NCI-H82 treated with DMSO at 0.1 percent for 48 hours (cell line): ENCODE data around the gene SUSD2.
"Not testable (repeated sequence)": the region's sequence is repeated elsewhere in the genome, so short reads cannot be mapped to it uniquely, and the experiment has no call there.

Source experiments
- DNase-seq: peaks from one replicate; lab custom pipeline; 2025; ENCODE audit not compliant: unreplicated experiment; lab: John Stamatoyannopoulos, UW

The SUSD2 gene

DNA sequence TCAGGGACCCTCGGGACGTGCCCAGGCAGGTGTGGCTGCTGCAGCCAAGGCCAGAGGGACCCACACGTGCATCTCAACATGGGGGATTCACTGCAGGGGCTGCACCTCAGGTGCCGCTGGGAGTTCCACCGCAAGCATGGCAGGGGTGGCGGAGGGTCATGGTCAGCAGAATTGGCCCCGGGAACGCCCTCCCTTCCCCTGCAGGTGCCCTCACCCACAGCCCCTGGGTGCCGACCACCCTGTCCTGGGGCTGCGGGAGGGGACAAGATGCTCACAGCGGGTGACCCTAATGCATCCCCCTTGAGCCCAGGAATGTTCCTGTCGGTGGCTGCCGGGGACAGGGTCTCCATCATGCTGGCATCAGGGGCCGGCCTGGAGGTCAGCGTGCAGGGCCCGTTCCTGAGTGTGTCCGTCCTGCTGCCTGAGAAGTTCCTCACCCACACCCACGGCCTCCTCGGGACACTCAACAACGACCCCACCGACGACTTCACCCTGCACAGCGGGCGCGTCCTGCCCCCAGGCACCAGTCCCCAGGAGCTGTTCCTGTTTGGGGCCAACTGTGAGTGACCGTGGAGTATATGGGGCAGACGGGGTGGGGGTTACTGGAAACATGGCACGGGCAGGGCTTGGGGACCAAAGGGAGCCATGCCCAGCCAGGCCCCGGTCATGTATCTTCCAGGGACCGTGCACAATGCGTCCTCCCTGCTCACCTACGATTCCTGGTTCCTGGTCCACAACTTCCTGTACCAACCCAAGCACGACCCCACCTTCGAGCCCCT is 5.8 kb downstream of the SUSD2 start:
- no peak for DNase-seq

DNA sequence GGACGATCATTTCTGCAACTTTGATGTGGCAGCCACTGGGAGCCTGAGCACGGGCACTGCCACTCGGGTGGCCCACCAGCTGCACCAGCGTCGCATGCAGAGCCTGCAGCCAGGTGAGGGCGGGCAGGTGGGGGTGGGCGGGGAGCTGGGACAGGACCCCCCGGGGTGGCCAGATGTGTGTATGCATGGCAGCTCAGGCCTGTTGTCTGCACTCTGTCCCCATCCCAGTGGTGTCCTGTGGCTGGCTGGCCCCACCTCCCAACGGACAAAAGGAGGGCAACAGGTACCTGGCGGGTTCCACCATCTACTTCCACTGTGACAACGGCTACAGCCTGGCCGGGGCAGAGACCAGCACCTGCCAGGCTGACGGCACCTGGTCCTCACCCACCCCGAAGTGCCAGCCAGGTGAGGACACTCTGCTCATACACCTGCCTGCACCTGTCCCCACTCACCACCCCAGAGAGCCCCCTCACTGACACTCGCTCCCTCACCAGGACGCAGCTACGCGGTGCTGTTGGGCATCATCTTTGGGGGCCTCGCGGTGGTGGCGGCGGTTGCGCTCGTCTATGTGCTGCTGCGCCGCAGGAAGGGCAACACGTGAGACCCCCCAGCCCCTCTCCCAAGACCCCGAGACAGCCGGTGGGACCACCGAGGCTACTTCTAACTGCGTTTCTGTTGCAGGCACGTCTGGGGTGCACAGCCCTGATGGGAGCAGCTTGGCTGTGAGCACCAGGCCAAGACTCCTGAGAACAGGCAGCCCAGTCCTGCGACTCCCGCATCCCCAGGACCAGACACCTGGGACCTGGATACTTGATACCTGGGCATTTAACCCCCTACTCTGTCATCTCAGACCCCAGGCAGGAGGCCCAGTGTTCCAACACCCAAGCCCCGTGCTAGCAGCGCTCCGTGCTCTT is 6.7 kb downstream of the SUSD2 start:
- DNase-seq, result no peak

DNA sequence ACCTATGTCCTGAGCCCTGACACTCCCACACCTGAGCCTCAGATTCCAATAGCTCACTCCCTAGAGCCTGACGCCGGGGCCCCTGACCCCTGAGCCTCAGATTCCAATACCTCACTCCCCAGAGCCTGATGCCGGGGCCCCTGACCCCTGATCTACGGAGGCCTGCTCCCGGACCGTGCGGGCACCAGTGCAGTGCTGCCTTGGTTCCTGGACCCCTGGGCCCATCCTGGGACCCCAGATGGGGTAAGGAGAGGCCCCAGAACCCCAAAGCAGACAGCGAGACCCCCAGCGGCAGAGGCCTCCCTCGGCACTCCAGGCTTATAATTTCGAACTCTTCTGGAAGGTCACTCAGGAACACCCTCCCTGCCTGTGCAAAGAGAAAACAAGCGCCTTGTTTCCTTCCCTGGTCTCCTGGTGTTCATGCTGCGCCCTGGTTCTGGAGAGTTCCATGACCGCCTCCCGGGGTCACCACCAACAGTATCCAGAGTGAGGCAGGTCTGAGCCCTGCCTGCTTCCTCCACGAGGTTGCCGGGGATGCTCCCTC is 7.5 kb downstream of the SUSD2 start:
- DNase-seq, result no peak

DNA sequence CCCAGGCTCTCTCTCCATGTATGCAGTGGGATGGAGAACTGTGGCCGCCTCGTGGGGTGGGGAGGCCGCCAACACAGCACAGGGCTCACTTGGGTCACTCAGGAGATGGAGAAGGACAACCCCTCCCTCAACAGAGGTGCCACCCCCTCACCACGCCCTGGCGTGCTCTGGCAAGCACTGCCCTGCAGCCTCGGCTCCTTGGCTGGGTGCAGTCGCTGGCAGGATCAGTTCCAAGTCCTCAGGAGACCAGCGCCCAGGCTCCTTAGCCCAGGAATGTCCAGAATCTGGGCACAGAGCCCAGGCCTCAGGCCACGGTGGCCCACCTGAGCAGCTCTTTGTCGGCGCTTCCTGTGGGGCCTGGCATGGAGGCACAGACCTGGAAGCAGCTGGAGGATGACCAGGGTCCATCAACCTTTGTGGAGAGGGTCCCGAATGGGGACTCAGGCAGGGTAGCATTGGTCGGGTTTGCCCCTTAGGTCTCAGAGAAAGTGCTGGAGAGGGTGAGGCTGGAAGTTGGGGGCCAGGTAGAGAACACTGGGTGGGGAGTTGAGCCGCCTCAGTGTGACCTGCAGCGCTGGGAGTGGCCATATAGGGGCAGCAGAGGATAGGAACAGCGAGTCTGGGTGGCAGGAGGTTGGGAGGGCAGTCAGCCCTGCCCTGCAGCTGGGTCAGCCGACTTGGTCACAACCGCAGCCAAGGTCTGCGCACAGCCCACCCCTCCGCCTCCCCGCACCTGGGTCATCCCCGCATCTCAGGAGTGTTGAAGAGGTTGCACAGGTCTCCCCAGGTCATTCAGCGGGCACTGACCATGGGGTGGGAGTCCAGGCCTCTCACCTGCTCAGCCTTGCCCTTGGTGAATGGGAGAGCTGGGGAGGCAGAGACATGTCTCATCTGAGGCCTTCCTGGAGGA is 8.2 kb downstream of the SUSD2 start:
- peak; percentile 10 for DNase-seq

DNA sequence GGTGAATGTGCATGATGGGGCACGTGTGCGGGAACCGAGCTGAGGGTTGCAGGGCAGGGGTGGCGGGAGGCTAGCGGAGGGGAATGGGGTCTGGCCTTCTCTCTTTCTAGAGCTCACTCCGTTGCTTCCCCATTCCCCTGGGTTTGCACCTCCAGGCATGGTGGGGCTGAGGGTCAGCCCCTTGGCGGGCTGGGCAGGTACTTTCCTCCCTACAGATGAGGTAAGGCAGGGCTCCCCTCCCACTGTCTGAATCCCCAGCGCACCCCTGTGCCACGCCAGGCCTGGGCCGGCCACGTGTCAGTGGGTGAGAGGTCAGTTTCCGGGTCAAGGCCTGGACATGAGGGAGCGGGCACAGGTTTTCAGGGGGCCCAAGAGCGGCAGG is 8.9 kb downstream of the SUSD2 start:
- DNase-seq, result no peak

DNA sequence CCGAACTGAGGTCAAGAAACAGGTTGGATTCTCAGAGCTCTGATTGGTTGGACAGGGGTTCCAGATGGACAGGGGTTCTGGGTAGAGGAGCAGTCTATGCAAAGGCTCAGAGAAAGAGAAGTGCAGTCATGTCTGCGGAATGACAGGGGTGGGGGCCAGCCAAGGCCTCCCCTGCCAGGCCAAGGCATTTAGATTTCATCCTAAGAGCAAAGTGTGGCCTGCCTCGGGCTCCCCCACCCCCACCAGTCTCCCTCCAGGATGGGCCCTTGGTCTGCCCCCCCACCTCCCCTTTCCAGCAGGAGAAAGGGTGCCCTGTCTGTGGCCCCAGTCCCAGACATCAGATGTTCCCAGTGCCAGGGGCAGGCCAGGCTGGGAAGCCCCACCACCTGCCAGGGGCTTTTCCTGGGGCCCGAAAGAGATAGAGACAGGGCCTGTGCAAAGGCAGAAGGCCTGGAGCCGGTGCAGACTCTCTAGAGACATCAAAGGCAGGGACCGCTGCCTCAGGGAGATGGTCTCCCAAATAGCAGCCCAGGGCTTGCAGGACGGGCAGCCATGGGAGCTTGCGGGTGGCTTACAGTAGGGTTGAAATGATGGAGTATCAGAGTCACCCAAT is 9.4 kb downstream of the SUSD2 start:
- DNase-seq, result no peak

DNA sequence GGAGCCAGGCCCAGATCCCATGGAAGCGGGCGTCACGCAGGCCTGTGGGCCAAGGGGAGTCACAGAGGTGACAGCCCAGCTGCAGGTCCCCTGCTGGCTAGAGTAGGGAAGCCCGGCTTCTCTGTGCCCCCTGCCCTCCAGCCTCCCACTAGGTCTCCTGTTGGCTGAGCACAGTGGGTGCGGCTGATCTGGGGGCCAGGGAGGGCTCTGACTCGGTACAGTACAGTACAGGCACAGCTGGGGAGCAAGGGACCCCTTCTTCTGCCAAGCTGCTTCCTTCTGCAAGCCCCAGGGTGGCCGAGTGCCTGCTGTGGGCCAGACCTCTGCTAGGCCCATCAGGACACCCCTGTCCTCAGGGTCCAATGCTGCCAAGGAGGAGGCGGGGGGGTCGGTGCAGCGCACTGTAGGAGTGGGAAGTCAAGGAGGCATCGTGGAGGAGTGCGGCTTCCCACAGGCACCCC is 10.1 kb downstream of the SUSD2 start:
- DNase-seq, result no peak

DNA sequence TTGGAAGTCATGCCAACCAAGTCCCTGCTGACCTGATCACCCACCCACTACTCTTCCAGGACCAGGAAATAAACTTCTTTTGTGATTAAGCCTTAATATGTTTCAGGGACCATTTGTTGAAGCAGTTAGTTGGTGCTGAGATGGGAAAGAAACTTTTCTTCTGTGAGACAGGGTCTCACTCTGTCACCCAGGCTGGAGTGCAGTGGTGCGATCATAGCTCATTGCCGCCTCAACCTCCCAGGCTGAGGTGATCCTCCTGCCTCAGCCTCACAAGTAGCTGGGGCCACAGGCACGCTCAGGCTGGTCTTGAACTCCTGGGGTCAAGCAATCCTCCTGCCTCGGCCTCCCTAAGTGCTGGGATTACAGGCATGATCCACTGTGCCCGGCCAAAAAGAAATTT is 10.6 kb downstream of the SUSD2 start:
- DNase-seq, result no peak

DNA sequence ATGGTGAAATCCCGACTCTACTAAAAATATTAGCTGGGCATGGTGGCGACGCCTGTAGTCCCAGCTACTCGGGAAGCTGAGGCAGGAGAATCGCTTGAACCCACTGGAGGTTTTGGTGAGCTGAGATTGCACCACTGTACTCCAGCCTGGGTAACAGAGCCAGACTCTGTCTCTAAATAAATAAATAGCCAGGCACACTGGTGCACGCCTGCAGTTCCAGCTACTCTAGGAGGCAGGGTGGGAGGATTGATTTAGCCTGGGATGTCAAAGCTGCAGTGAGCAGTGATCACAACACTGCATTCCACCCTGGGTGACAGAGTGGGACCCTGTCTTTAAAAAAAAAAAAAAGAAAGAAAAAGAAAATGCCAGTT is 17.4 kb downstream of the SUSD2 start:
- DNase-seq, result no peak

DNA sequence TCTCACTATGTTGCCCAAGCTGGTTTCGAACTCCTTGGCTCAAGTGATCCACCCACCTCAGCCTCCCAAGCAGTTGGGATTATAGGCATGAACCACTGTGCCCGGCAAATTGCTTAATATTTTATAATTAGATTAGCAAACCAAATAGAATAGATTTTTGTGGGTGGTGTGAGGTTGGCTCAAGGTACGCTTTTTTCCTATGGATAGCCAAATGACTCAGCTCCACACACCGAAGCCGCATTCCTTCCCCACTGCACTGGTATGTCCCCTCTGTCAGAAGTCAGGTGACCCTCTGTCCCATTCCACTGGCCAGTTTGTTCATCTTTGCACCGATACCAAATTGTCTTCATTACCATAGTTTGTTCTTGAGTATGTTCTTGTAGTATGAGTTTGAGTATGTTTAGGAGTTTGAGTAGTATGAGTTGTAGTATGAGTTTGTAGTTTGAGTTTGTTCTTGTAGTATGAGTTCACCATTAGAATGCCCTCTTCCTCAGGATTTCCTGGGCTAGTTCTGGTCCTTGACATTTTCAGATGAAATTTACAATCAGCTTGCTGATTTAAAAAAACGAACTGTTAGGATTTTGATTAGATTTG is 19.4 kb downstream of the SUSD2 start:
- DNase-seq, result no peak

DNA sequence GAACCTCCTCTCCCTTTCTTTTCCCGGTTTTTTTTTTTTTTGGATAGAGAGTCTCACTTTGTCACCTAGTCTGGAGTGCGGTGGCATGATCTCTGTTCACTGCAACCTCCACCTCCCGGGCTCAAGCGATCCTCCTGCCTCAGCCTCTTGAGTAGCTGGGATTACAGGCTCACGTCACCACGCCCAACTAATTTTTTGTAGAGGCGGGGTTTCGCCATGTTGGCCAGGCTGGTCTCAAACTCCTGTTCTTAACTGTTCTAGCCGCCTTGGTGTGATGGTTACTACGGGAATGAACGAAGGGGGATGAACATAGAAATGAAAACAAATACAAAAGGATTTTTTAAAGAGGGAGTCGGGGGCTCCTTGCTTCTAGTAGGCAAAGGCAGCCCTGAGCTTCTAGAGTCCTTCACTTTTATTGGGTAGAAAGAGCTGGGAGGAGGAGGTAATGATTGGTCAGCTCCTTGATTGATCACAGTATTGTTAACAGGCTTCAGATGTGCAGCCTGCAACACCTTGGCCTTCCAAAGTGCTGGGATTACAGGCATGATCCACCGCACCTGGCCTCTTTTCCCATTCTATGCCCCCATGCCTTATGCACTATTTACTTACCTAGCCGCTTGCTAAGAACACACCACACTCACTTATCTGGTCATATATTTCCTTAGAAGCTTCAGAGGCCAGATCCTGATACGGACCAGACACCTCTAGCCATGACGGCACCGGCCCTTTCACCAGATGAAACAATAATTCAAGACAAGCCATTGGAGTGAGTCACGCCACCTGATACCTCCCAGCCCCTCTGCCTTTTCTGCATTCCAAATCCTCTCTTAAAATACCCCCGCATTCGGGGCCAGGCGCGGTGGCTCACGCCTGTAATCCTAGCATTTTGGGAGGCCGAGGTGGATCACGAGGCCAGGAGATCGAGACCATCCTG is 20.7 kb downstream of the SUSD2 start:
- no peak for DNase-seq

DNA sequence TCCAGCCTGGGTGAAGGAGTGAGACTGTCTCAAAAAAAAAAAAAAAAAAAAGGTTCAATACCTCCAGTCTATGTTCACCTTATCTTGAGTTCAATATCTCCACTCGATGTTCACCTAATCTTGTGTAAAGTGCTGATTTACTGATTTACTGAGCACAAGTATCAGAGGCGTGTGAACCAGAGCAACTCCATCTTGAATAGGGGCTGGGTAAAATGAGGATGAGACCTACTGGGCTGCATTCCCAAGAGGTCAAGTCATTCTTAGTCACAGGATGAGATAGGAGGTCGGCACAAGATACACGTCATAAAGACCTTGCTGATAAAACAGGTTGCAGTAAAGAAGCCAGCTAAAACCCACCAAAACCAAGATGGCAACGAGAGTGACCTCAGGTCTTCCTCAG is 22.6 kb downstream of the SUSD2 start:
- DNase-seq, result not testable (repeated sequence)

DNA sequence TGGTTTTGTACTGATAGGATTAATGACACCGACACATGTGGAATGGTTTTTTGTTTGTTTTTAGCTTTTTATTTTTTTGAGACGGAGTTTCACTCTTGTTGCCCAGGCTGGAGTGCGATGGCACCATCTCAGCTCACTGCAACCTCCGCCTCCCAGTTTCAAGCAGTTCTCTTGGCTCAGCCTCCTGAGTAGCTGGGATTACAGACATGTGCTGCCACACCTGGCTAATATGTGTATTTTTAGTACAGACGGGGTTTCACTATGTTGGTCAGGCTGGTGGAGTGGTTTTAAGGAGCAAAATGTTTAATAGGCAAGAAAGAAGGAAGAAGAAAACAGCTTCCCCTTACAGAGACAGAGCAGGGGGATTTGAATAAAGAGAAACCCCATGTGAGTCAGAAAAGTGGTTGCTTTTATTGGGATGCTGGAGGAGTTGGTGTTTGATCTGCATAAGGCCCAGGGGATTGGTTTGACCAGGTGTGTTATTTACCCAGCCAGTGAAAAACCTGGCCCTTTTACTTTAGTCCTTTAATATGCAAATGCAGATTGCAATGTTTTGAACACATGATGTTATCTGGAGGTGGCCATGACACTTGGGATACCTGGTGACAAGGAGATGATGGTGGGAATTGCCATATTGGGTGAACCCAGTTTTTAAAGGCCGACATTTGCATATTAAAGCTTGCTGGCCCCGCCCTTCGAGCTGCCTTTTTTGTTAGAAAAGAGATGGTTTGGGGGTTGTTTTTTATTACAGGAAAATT is 24.3 kb downstream of the SUSD2 start:
- no peak for DNase-seq

DNA sequence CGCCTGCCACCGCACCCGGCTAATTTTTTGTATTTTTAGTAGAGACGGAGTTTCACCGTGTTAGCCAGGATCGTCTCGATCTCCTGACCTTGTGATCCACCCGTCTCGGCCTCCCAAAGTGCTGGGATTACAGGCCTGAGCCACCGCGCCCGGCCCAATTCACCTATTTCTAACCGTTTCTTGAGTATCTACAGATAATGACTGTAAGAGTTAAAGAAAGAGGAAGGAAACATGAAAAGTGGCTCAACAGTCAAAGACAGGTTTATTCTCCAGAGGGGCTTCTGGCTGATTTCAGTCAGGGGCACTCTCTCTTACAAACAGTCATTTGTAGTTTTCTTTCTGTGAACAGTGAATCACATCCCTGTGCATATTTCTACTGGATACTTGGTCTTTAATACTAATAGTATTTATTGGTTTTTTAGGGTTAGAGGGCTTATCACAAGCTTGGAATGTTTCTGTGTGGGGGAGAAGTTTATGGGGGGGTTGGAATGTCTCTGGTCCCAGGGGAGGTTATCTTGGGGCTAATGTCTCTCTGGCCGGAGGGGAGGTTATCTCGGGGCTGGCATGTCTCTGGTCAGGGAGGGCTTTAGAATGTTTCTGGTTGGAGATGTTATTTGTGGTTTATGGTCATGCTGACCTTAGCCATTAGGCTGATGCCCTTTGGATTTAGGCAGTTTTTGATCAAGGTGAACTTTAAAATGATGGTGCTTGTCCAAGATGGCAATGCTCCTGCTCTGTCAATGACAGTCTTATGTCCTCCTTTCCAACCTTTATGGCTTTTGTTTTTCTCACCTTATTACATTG is 25.4 kb downstream of the SUSD2 start:
- not testable (repeated sequence) for DNase-seq

DNA sequence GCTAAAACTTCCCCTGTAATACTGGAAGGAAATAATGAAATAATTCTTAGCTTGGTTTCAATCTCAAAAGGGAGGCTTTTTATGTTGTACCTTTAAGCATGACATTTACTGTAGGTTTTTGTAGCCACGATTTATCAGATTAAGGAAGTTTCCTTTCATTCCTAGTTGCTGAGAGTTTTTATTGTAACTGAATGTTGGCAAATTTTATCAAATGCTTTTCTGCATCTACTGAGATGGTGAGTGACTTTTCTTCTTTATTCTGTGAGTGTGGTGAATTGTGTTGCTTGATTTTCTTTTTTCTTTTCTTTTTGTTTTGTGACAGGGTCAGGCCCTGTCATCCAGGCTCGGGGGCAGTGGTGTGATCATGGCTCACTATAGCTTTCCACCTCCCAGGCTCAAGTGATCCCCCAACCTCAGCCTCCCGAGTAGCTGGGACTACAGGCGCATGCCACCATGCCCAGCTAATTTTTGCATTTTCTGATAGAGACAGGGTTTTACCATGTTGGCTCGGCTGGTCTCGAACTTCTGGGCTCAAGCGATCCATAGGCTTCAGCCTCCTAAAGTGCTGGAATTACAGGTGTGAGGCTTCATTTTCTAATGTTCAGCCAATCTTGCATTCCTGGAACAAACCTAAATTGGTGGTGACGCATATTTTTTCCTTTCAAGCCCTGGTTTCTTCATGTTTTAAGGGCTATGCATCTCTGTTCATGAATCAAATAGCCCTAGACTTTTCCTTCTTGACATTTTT is 26.2 kb downstream of the SUSD2 start:
- DNase-seq, result no peak

DNA sequence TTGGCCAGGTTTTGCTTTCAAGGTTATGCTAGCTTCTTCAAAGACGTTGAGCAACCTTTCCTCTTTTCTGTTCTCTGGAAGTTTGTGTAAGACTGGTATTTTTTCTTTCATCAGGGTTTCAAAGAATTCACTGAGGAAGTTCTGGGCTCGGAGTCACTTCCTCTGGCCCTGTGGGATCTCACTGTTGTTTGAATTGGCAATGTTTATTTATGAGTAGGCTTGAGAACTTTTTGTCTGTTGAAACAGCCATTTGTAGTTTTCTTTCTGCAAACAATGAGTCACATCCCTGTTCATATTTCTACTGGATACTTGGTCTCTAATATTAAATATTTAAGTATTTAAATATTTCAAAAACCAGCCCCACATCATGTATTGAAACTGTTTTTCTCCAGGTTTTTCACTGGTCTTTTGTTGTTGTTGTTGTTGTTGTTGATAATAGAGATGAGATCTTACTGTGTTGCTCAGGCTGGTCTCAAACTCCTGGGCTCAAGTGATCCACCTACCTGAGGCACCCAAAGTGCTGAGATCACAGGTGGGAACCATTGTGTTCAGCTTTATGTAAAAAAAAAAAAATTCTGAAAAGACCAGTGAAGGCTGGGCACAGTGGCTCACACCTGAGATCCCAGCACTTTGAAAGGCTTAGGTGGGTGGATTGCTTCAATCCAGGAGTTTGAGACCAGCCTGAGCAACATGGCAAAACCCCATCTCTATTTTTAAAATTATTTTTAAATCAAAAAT is 26.9 kb downstream of the SUSD2 start:
- DNase-seq, result no peak
